ENCODE measurements around the gene C9. TPM values are rescaled to one million over a fixed set of nuclear protein-coding genes. Genes with fewer than 3 reads are reported as not detected.
"Not testable (repeated sequence)": the region's sequence is repeated elsewhere in the genome, so short reads cannot be mapped to it uniquely, and the experiment has no call there.

Gene C9
- total RNA-seq, 2 donors from 2014 or later = 0.19 TPM; not detected in 1

- intact Hi-C loops (cut with DNase I) = no loop called here
- DNase-seq (ENCODE audit: low spot score) = no peak
Observed at GRCh38 chr5:39273314-39273954, 90.9 kb downstream of the C9 start.

- DNase-seq (ENCODE audit: low spot score); intact Hi-C loops (cut with DNase I): not testable (repeated sequence)
Observed at GRCh38 chr5:39272869-39273231, 91.4 kb downstream of the C9 start.

- no peak for DNase-seq (ENCODE audit: low spot score)
- intact Hi-C loops (cut with DNase I) = no loop called here
Observed at GRCh38 chr5:39270225-39270848, 94.0 kb downstream of the C9 start.

- DNase-seq (ENCODE audit: low spot score) = no peak
- intact Hi-C loops (cut with DNase I) = no loop called here
Observed at GRCh38 chr5:39267186-39267585, 97.1 kb downstream of the C9 start.

GRCh38 chr5:39266442-39266841 lies 97.9 kb downstream of the C9 start:
- intact Hi-C loops (cut with DNase I) = no loop called here
- DNase-seq (ENCODE audit: low spot score) = no peak

GRCh38 chr5:39264528-39264927 lies 99.8 kb downstream of the C9 start:
- intact Hi-C loops (cut with DNase I) = no loop called here

GRCh38 chr5:39262981-39263380 lies 101.3 kb downstream of the C9 start:
- no peak for DNase-seq (ENCODE audit: low spot score)
- intact Hi-C loops (cut with DNase I) = no loop called here

More at GRCh38 chr5:39264528-39264927, 99.8 kb downstream of the C9 start:
- DNase-seq (ENCODE audit: low spot score) = no peak

GRCh38 chr5:39260095-39260494 lies 104.2 kb downstream of the C9 start:
- no peak for DNase-seq (ENCODE audit: low spot score)
- intact Hi-C loops (cut with DNase I) = no loop called here

- intact Hi-C loops (cut with DNase I) = no loop called here
- DNase-seq (ENCODE audit: low spot score) = no peak
Observed at GRCh38 chr5:39257554-39257953, 106.7 kb downstream of the C9 start.

GRCh38 chr5:39256477-39257235 lies 107.6 kb downstream of the C9 start:
- no peak for DNase-seq (ENCODE audit: low spot score)
- intact Hi-C loops (cut with DNase I) = no loop called here

GRCh38 chr5:39255406-39255805 lies 108.9 kb downstream of the C9 start:
- intact Hi-C loops (cut with DNase I) = no loop called here
- no peak for DNase-seq (ENCODE audit: low spot score)

- intact Hi-C loops (cut with DNase I) = no loop called here
- DNase-seq (ENCODE audit: low spot score) = no peak
Observed at GRCh38 chr5:39254671-39255070, 109.6 kb downstream of the C9 start.

GRCh38 chr5:39253196-39253595 lies 111.1 kb downstream of the C9 start:
- intact Hi-C loops (cut with DNase I) = no loop called here
- DNase-seq (ENCODE audit: low spot score) = no peak

GRCh38 chr5:39249564-39250274 lies 114.6 kb downstream of the C9 start:
- DNase-seq (ENCODE audit: low spot score) = no peak
- intact Hi-C loops (cut with DNase I) = no loop called here

GRCh38 chr5:39249069-39249468 lies 115.2 kb downstream of the C9 start:
- intact Hi-C loops (cut with DNase I) = no loop called here

GRCh38 chr5:39240750-39241149 lies 123.5 kb downstream of the C9 start:
- intact Hi-C loops (cut with DNase I) = no loop called here
- no peak for DNase-seq (ENCODE audit: low spot score)

More at GRCh38 chr5:39249069-39249468, 115.2 kb downstream of the C9 start:
- no peak for DNase-seq (ENCODE audit: low spot score)

GRCh38 chr5:39238366-39239105 lies 125.8 kb downstream of the C9 start:
- intact Hi-C loops (cut with DNase I) = no loop called here
- no peak for DNase-seq (ENCODE audit: low spot score)

- intact Hi-C loops (cut with DNase I) = no loop called here
- no peak for DNase-seq (ENCODE audit: low spot score)
Observed at GRCh38 chr5:39236718-39237117, 127.6 kb downstream of the C9 start.

- intact Hi-C loops (cut with DNase I) = no loop called here
- no peak for DNase-seq (ENCODE audit: low spot score)
Observed at GRCh38 chr5:39235648-39236047, 128.6 kb downstream of the C9 start.
